Mesenchymal stem cell (in vitro differentiated cells and primary cell): ENCODE results near the gene NIPAL4.

Experiments used
- DNase-seq: peaks from one replicate; pipeline ENCODE4 v3.0.0-alpha.2; 2013
- H2AFZ ChIP-seq: one replicate; pipeline ENCODE4 v1.6.1; 2013; ENCODE audit warnings: low read depth, mild to moderate bottlenecking, control low read depth, inconsistent platforms, low read length, moderate library complexity
- H2AK5ac ChIP-seq: 2 replicates; pipeline ENCODE4 v1.6.1; 2013; ENCODE audit warnings: low read length, moderate library complexity, mild to moderate bottlenecking, inconsistent platforms; ENCODE audit not compliant: severe bottlenecking
- H2BK120ac ChIP-seq: one replicate; pipeline ENCODE4 v1.6.1; 2013; ENCODE audit warnings: low read depth, mild to moderate bottlenecking, inconsistent platforms, low read length, moderate library complexity
- H2BK12ac ChIP-seq, 2 experiments: one replicate each; pipeline ENCODE4 v1.6.1; 2013; ENCODE audit warnings: inconsistent platforms in 2 of 2, low read length in 2 of 2, mild to moderate bottlenecking in 2 of 2, moderate library complexity in 2 of 2, control low read depth in 1 of 2
- H2BK15ac ChIP-seq: one replicate; pipeline ENCODE4 v1.6.1; 2013; ENCODE audit warnings: mild to moderate bottlenecking, low read depth, inconsistent platforms; ENCODE audit not compliant: poor library complexity, severe bottlenecking
- H2BK5ac ChIP-seq: 2 replicates; pipeline ENCODE4 v1.6.1; 2013; ENCODE audit warnings: low read depth, mild to moderate bottlenecking, low read length, control low read depth, inconsistent platforms; ENCODE audit not compliant: poor library complexity, severe bottlenecking
- H3K14ac ChIP-seq, 2 experiments: one replicate each; pipeline ENCODE4 v1.6.1; 2013; ENCODE audit warnings: inconsistent platforms in 2 of 2, low read length in 2 of 2, control low read depth in 1 of 2, mild to moderate bottlenecking in 1 of 2, moderate library complexity in 1 of 2
- H3K18ac ChIP-seq, 2 experiments: one replicate each; pipeline ENCODE4 v1.6.1; 2013; ENCODE audit warnings: inconsistent platforms in 2 of 2, low read length in 2 of 2, control low read depth in 1 of 2, low read depth in 1 of 2, mild to moderate bottlenecking in 1 of 2
- H3K23ac ChIP-seq, 2 experiments: one replicate each; pipeline ENCODE4 v1.6.1; 2013; ENCODE audit warnings: inconsistent platforms in 2 of 2, low read length in 2 of 2, mild to moderate bottlenecking in 2 of 2, moderate library complexity in 2 of 2, control low read depth in 1 of 2
- H3K27ac ChIP-seq: 2 replicates; pipeline ENCODE4 v1.5.1; 2013; ENCODE audit warnings: mild to moderate bottlenecking, moderate library complexity, low read length, control low read depth, inconsistent platforms; ENCODE audit not compliant: poor library complexity, severe bottlenecking
- H3K27me3 ChIP-seq, 2 experiments: 2 replicates each; pipeline versions ENCODE4 v1.6.1 to v1.7.0; 2013; ENCODE audit warnings: low read length in 2 of 2, mild to moderate bottlenecking in 2 of 2, moderate library complexity in 2 of 2, control low read depth in 1 of 2, inconsistent platforms in 1 of 2; ENCODE audit not compliant: control insufficient read depth in 1 of 2, insufficient read depth in 1 of 2
- H3K36me3 ChIP-seq, 2 experiments: 2 replicates each; pipeline versions ENCODE4 v1.6.1 to v1.7.0; 2013; ENCODE audit warnings: low read length in 2 of 2, control low read depth in 1 of 2, inconsistent platforms in 1 of 2, low read depth in 1 of 2, mild to moderate bottlenecking in 1 of 2; ENCODE audit not compliant: insufficient read depth in 2 of 2, control insufficient read depth in 1 of 2
- H3K4ac ChIP-seq, 2 experiments: one replicate each; pipeline ENCODE4 v1.6.1; 2013; ENCODE audit warnings: inconsistent platforms in 2 of 2, low read length in 2 of 2, mild to moderate bottlenecking in 2 of 2, moderate library complexity in 2 of 2, control low read depth in 1 of 2, low read depth in 1 of 2
- H3K4me1 ChIP-seq: 2 replicates; pipeline ENCODE4 v1.6.1; 2013; ENCODE audit warnings: low read depth, low read length, control low read depth; ENCODE audit not compliant: control insufficient read depth, insufficient read depth
- H3K4me2 ChIP-seq: 2 replicates; pipeline ENCODE4 v1.6.1; 2013; ENCODE audit warnings: low read length, mild to moderate bottlenecking, inconsistent platforms; ENCODE audit not compliant: poor library complexity, severe bottlenecking
- H3K4me3 ChIP-seq, 2 experiments: 2 replicates each; pipeline versions ENCODE4 v1.5.1 to v1.7.0; 2013; ENCODE audit warnings: low read length in 2 of 2, mild to moderate bottlenecking in 2 of 2, control low read depth in 1 of 2, low read depth in 1 of 2; ENCODE audit not compliant: insufficient read depth in 1 of 2
- H3K79me1 ChIP-seq: replicated peaks from 2 replicates; pipeline ENCODE4 v1.6.1; 2013; ENCODE audit warnings: mild to moderate bottlenecking, control low read depth, low read length, inconsistent platforms; ENCODE audit not compliant: poor library complexity, severe bottlenecking
- H3K9ac ChIP-seq: 2 replicates; pipeline ENCODE4 v1.7.0; 2013; ENCODE audit warnings: mild to moderate bottlenecking, low read length, moderate library complexity
- H3K9me3 ChIP-seq: 2 replicates; pipeline ENCODE4 v1.7.0; 2013; ENCODE audit warnings: mild to moderate bottlenecking, low read length; ENCODE audit not compliant: control insufficient read depth
- H4K8ac ChIP-seq: one replicate; pipeline ENCODE4 v1.6.1; 2013; ENCODE audit warnings: inconsistent platforms, mild to moderate bottlenecking, low read length, moderate library complexity
- H4K91ac ChIP-seq: one replicate; pipeline ENCODE4 v1.6.1; 2013; ENCODE audit warnings: mild to moderate bottlenecking, low read length, inconsistent platforms
- WGBS: methylation state at CpG from one replicate; pipeline ENCODE4 v1.1.7; 2013; ENCODE audit warnings: mixed read lengths; 5-methylcytosine and 5-hydroxymethylcytosine counted together

Gene NIPAL4

DNA sequence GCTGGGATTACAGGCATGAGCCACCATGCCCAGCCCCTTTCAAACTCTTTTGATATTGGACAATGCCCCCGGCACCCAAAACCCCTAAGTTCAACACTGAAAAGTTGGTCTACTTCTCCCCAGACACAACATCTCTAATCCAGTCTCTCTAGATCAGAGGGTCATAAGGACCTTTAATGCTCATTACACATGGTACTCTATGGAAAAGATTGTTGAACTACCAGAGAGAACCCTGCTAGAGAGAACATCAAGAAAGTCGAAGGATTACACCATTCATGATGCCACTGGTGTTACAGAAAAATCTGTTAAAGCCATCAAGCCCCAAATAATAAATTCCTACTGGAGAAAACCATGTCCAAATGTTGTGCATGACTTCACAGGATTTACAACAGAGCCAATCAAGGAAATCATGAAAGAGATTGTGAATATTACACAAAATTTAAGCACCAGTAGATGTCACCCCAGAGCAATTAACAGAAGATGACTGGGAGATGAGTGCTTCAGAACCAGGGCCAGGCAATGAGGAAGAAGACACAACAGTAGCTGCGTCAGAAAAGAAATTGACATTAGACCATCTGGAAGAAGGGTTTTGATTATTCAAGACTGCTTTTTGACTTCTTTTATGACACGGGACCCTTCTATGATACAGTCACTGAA is 28.3 kb upstream of the NIPAL4 start:
- peak; percentile 74 for DNase-seq
- H2BK5ac ChIP-seq = no peak overlapping the region
- WGBS = 69% methylated on average over 3 of the region's 4 CpGs

GRCh38 chr5:157434096-157434495 is 25.9 kb upstream of the NIPAL4 start:
- Histone ChIP-seq H4K8ac (no peak overlapping the region), H3K14ac (no peak overlapping the region), H2BK120ac (no peak overlapping the region), H3K4ac (peak overlapping the region in 1 of 2 experiments; percentile 58), H3K18ac (no peak overlapping the region), H3K23ac (no peak overlapping the region), H3K36me3 (no peaks in the 10 kb centered on the region), H3K27ac (no peak overlapping the region), H2BK12ac (no peak overlapping the region), H3K27me3 (no peaks in the 10 kb centered on the region), H3K9ac (no peak overlapping the region), H3K9me3 (no peaks in the 10 kb centered on the region), H2AFZ (no peak overlapping the region), H3K4me3 (no peak overlapping the region), H2BK5ac (no peak overlapping the region), H4K91ac (no peak overlapping the region), H3K4me1 (no peaks in the 10 kb centered on the region), H2BK15ac (no peak overlapping the region), H2AK5ac (no peak overlapping the region), H3K79me1 (no peaks in the 10 kb centered on the region), H3K4me2 (no peak overlapping the region)
- WGBS = 92% methylated on average over 4 of the region's 4 CpGs
- no peak for DNase-seq

More for the DNA sequence above, 28.3 kb upstream of the NIPAL4 start:
- H3K79me1 ChIP-seq = no peaks in the 10 kb centered on the region
- no peak overlapping the region for H4K8ac ChIP-seq
- H3K14ac ChIP-seq = no peak overlapping the region
- H3K4me2 ChIP-seq = no peak overlapping the region
- H4K91ac ChIP-seq = no peak overlapping the region
- H3K9me3 ChIP-seq = no peaks in the 10 kb centered on the region
- no peaks in the 10 kb centered on the region for H3K4me1 ChIP-seq
- H2BK120ac ChIP-seq = no peak overlapping the region
- H3K4ac ChIP-seq = no peak overlapping the region
- no peak overlapping the region for H3K27ac ChIP-seq
- H3K4me3 ChIP-seq = no peak overlapping the region
- no peak overlapping the region for H2AFZ ChIP-seq
- H3K23ac ChIP-seq = no peak overlapping the region
- no peaks in the 10 kb centered on the region for H3K27me3 ChIP-seq
- H3K36me3 ChIP-seq = no peaks in the 10 kb centered on the region
- H2BK15ac ChIP-seq = no peak overlapping the region
- no peak overlapping the region for H2BK12ac ChIP-seq
- H2AK5ac ChIP-seq = no peak overlapping the region
- H3K18ac ChIP-seq = no peak overlapping the region
- peak overlapping the region; percentile 14 for H3K9ac ChIP-seq

DNA sequence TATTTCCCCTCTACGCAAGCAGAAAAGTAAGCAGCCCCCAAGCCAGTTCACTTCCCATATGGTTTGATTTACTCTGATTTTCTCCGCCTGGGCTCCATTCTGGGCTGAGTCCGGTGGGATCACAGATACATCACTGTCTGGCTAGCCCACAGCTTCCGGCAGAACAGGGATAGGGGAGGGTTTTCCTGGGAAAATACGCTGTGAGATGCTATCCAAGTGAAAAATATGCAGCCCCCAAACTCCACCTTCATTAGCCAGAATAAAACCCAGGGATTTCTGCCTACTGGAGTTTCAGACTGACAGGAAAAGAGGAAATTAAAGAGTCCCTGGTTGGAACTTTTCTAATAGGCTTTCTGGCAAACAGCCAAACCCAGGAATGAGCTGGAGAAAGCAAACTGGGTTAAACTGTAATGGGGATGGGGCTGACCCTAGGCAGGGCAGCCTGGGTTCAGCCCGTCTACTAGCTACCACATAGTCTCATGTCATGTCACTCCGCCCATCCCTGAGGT is 16.9 kb upstream of the NIPAL4 start:
- no peaks in the 10 kb centered on the region for H3K27me3 ChIP-seq
- H3K36me3 ChIP-seq = no peaks in the 10 kb centered on the region
- no peak overlapping the region for H3K14ac ChIP-seq
- H2AK5ac ChIP-seq = no peak overlapping the region
- no peak overlapping the region for H3K9ac ChIP-seq
- no peak overlapping the region for H3K4me3 ChIP-seq
- no peak overlapping the region for H3K27ac ChIP-seq
- H2BK5ac ChIP-seq = no peak overlapping the region
- H2AFZ ChIP-seq = no peak overlapping the region
- H3K23ac ChIP-seq = no peak overlapping the region
- DNase-seq = no peak
- no peak overlapping the region for H2BK120ac ChIP-seq
- H4K91ac ChIP-seq = no peak overlapping the region
- H3K9me3 ChIP-seq = no peaks in the 10 kb centered on the region
- no peak overlapping the region for H2BK15ac ChIP-seq
- no peak overlapping the region for H2BK12ac ChIP-seq
- no peak overlapping the region for H4K8ac ChIP-seq
- H3K4me1 ChIP-seq = peaks cover 10% of the 10 kb centered on the region
- no peak overlapping the region for H3K4ac ChIP-seq
- H3K18ac ChIP-seq = no peak overlapping the region
- 78% methylated on average over 5 of the region's 7 CpGs for WGBS
- no peaks in the 10 kb centered on the region for H3K79me1 ChIP-seq
- no peak overlapping the region for H3K4me2 ChIP-seq

GRCh38 chr5:157444224-157444623 is 15.8 kb upstream of the NIPAL4 start:
- Histone ChIP-seq H3K79me1 (no peaks in the 10 kb centered on the region), H2BK120ac (no peak overlapping the region), H2AK5ac (no peak overlapping the region), H2BK5ac (no peak overlapping the region), H3K14ac (no peak overlapping the region), H2BK12ac (no peak overlapping the region), H3K4me2 (no peak overlapping the region), H2AFZ (no peak overlapping the region), H3K9ac (no peak overlapping the region), H3K36me3 (no peaks in the 10 kb centered on the region), H4K91ac (no peak overlapping the region), H3K23ac (no peak overlapping the region), H3K4ac (no peak overlapping the region), H3K9me3 (no peaks in the 10 kb centered on the region), H3K18ac (no peak overlapping the region), H3K4me3 (no peak overlapping the region), H3K27me3 (no peaks in the 10 kb centered on the region), H2BK15ac (no peak overlapping the region), H3K4me1 (peaks cover 10% of the 10 kb centered on the region), H4K8ac (no peak overlapping the region), H3K27ac (no peak overlapping the region)
- 67% methylated on average over 3 of the region's 4 CpGs for WGBS
- no peak for DNase-seq
